Measurements from ENCODE around the gene ACIN1. TPM values are rescaled to one million over a fixed set of nuclear protein-coding genes. Genes with fewer than 3 reads are reported as not detected.

The ACIN1 gene
- 100 to 1,000 TPM; 187 to 214 TPM for total RNA-seq

GRCh38 chr14:23094666-23095195 lies at the start of gene ACIN1:
TSS of gene ACIN1 (minus strand) at chr14:23095136. CDS start at chr14:23095112, 24 bp downstream.
- Mint-ChIP-seq H3K4me1 (peaks cover 24% of the 10 kb centered on the region), H3K4me3 (no peak within 1 kb of the TSS), H3K27ac (no peak within 1 kb of the TSS), H3K27me3 (no peaks in the 10 kb centered on the region), H3K9me3 (no peaks in the 10 kb centered on the region), H3K36me3 (ENCODE audit: low read depth) (peaks cover 72% of the 10 kb centered on the region)
- peak; percentile 47 for ATAC-seq (replicated peaks)

GRCh38 chr14:23143911-23144310 lies 49.0 kb upstream of the ACIN1 start:
- peaks cover 11% of the 10 kb centered on the region for H3K27me3 Mint-ChIP-seq
- no peak overlapping the region for H3K27ac Mint-ChIP-seq
- H3K9me3 Mint-ChIP-seq: no peaks in the 10 kb centered on the region
- no peak for ATAC-seq (replicated peaks)
- H3K4me3 Mint-ChIP-seq: no peak overlapping the region
- no peaks in the 10 kb centered on the region for H3K36me3 Mint-ChIP-seq (ENCODE audit: low read depth)
- no peaks in the 10 kb centered on the region for H3K4me1 Mint-ChIP-seq

GRCh38 chr14:23142826-23143225 lies 47.9 kb upstream of the ACIN1 start:
- no peak overlapping the region for H3K4me3 Mint-ChIP-seq

GRCh38 chr14:23141706-23142444 lies 46.9 kb upstream of the ACIN1 start:
- Mint-ChIP-seq H3K36me3 (ENCODE audit: low read depth) (no peaks in the 10 kb centered on the region), H3K27ac (no peak overlapping the region), H3K27me3 (peaks cover 7% of the 10 kb centered on the region), H3K9me3 (no peaks in the 10 kb centered on the region), H3K4me3 (no peak overlapping the region), H3K4me1 (no peaks in the 10 kb centered on the region)
- no peak for ATAC-seq (replicated peaks)

More at GRCh38 chr14:23142826-23143225, 47.9 kb upstream of the ACIN1 start:
- no peaks in the 10 kb centered on the region for H3K4me1 Mint-ChIP-seq
- no peak overlapping the region for H3K27ac Mint-ChIP-seq
- no peak for ATAC-seq (replicated peaks)
- H3K27me3 Mint-ChIP-seq: peaks cover 11% of the 10 kb centered on the region
- no peaks in the 10 kb centered on the region for H3K9me3 Mint-ChIP-seq
- H3K36me3 Mint-ChIP-seq (ENCODE audit: low read depth): no peaks in the 10 kb centered on the region

- H3K4me1 Mint-ChIP-seq: no peaks in the 10 kb centered on the region
- ATAC-seq (replicated peaks): no peak
- no peaks in the 10 kb centered on the region for H3K9me3 Mint-ChIP-seq
- H3K36me3 Mint-ChIP-seq (ENCODE audit: low read depth): no peaks in the 10 kb centered on the region
- H3K4me3 Mint-ChIP-seq: no peak overlapping the region
- no peaks in the 10 kb centered on the region for H3K27me3 Mint-ChIP-seq
- H3K27ac Mint-ChIP-seq: no peak overlapping the region
Observed at GRCh38 chr14:23140371-23140770, 45.4 kb upstream of the ACIN1 start.

GRCh38 chr14:23139874-23140273 lies 44.9 kb upstream of the ACIN1 start:
- no peaks in the 10 kb centered on the region for H3K27me3 Mint-ChIP-seq

GRCh38 chr14:23137813-23138535 lies 43.0 kb upstream of the ACIN1 start:
- Mint-ChIP-seq H3K27me3 (no peaks in the 10 kb centered on the region), H3K4me1 (no peaks in the 10 kb centered on the region), H3K27ac (no peak overlapping the region), H3K9me3 (no peaks in the 10 kb centered on the region), H3K4me3 (no peak overlapping the region), H3K36me3 (ENCODE audit: low read depth) (no peaks in the 10 kb centered on the region)
- no peak for ATAC-seq (replicated peaks)

More at GRCh38 chr14:23139874-23140273, 44.9 kb upstream of the ACIN1 start:
- Mint-ChIP-seq H3K9me3 (no peaks in the 10 kb centered on the region), H3K36me3 (ENCODE audit: low read depth) (no peaks in the 10 kb centered on the region), H3K4me3 (no peak overlapping the region), H3K27ac (no peak overlapping the region), H3K4me1 (no peaks in the 10 kb centered on the region)
- ATAC-seq (replicated peaks): no peak

- ATAC-seq (replicated peaks): no peak
- no peak overlapping the region for H3K27ac Mint-ChIP-seq
- H3K36me3 Mint-ChIP-seq (ENCODE audit: low read depth): no peaks in the 10 kb centered on the region
- H3K4me3 Mint-ChIP-seq: no peak overlapping the region
- H3K9me3 Mint-ChIP-seq: no peaks in the 10 kb centered on the region
- no peaks in the 10 kb centered on the region for H3K4me1 Mint-ChIP-seq
- no peaks in the 10 kb centered on the region for H3K27me3 Mint-ChIP-seq
Observed at GRCh38 chr14:23137192-23137812, 42.4 kb upstream of the ACIN1 start.

- Mint-ChIP-seq H3K4me3 (no peak overlapping the region), H3K4me1 (no peaks in the 10 kb centered on the region), H3K9me3 (no peaks in the 10 kb centered on the region), H3K27me3 (no peaks in the 10 kb centered on the region), H3K36me3 (ENCODE audit: low read depth) (no peaks in the 10 kb centered on the region), H3K27ac (no peak overlapping the region)
- ATAC-seq (replicated peaks): no peak
Observed at GRCh38 chr14:23136566-23137133, 41.7 kb upstream of the ACIN1 start.

- no peak for ATAC-seq (replicated peaks)
- Mint-ChIP-seq H3K27me3 (peaks cover 11% of the 10 kb centered on the region), H3K4me3 (no peak overlapping the region), H3K27ac (no peak overlapping the region), H3K9me3 (no peaks in the 10 kb centered on the region), H3K4me1 (peaks cover 8% of the 10 kb centered on the region), H3K36me3 (ENCODE audit: low read depth) (no peaks in the 10 kb centered on the region)
Observed at GRCh38 chr14:23132970-23133369, 38.0 kb upstream of the ACIN1 start.

GRCh38 chr14:23131482-23131881 lies 36.5 kb upstream of the ACIN1 start:
- Mint-ChIP-seq H3K27me3 (peaks cover 11% of the 10 kb centered on the region), H3K9me3 (no peaks in the 10 kb centered on the region), H3K4me3 (no peak overlapping the region), H3K4me1 (peaks cover 11% of the 10 kb centered on the region), H3K36me3 (ENCODE audit: low read depth) (no peaks in the 10 kb centered on the region), H3K27ac (no peak overlapping the region)
- no peak for ATAC-seq (replicated peaks)

- no peak overlapping the region for H3K4me3 Mint-ChIP-seq
- H3K27me3 Mint-ChIP-seq: peaks cover 11% of the 10 kb centered on the region
- peaks cover 11% of the 10 kb centered on the region for H3K4me1 Mint-ChIP-seq
- H3K36me3 Mint-ChIP-seq (ENCODE audit: low read depth): no peaks in the 10 kb centered on the region
- H3K9me3 Mint-ChIP-seq: no peaks in the 10 kb centered on the region
- H3K27ac Mint-ChIP-seq: no peak overlapping the region
- no peak for ATAC-seq (replicated peaks)
Observed at GRCh38 chr14:23130871-23131270, 35.9 kb upstream of the ACIN1 start.

- peaks cover 11% of the 10 kb centered on the region for H3K27me3 Mint-ChIP-seq
- no peak for ATAC-seq (replicated peaks)
- no peaks in the 10 kb centered on the region for H3K36me3 Mint-ChIP-seq (ENCODE audit: low read depth)
- no peak overlapping the region for H3K4me3 Mint-ChIP-seq
- peaks cover 11% of the 10 kb centered on the region for H3K4me1 Mint-ChIP-seq
- no peak overlapping the region for H3K27ac Mint-ChIP-seq
- no peaks in the 10 kb centered on the region for H3K9me3 Mint-ChIP-seq
Observed at GRCh38 chr14:23129759-23130316, 34.9 kb upstream of the ACIN1 start.
